ENCODE results near the gene EVA1A. TPM values are rescaled to one million over a fixed set of nuclear protein-coding genes. Genes with fewer than 3 reads are reported as not detected.

Gene EVA1A
- total RNA-seq, 1 experiment from 2014 or later, result 0.21 TPM

- BruUV-seq (replicated peaks), result no TSS peak
- H3K9me3 ChIP-seq (ENCODE audit: control insufficient read depth, insufficient read depth, low read depth, low read length), result no peaks in the 10 kb centered on the region
- no peaks in the 10 kb centered on the region for H3K4me1 ChIP-seq (ENCODE audit: control insufficient read depth, insufficient read depth, low read length)
- POLR2A ChIA-PET, result no interaction called here
- in situ Hi-C loops (cut with HindIII; ENCODE audit: low pct_unique_long_range_greater_than_20kb, low sequenced_read_pairs), result no loop called here
- no peaks in the 10 kb centered on the region for H3K36me3 ChIP-seq (ENCODE audit: control insufficient read depth, insufficient read depth, low read length)
- H3K4me3 ChIP-seq (ENCODE audit: low read depth in 2 of 2, low read length in 2 of 2), result no peak overlapping the region
- intact Hi-C loops (cut with micrococcal nuclease; ENCODE audit: unreplicated experiment), result no loop called here
- no peak overlapping the region for H3K27ac ChIP-seq (ENCODE audit: low read length)
- CTCF ChIA-PET, result no interaction called here
- TF ChIP-seq SIN3A (IDR thresholded peaks at IDR 0.05; ENCODE audit: borderline replicate concordance, insufficient read depth, low read depth, low read length), result no peak
- TF ChIP-seq POLR2AphosphoS5 (IDR thresholded peaks at IDR 0.05; ENCODE audit: low read depth, low read length), result no peak
- TF ChIP-seq CTCF (IDR thresholded peaks at IDR 0.05), result no peak
- no peak for TF ChIP-seq REST (IDR thresholded peaks at IDR 0.05; ENCODE audit: insufficient read depth in 1 of 2, low read depth in 2 of 2, low read length in 1 of 2)
- TF ChIP-seq TCF7L2 (IDR thresholded peaks at IDR 0.05; ENCODE audit: low read depth, low read length), result no peak
- ATAC-seq (no peak), DNase-seq (ENCODE audit: low read depth, low spot score) (no peak)
- H3K27me3 ChIP-seq (ENCODE audit: control insufficient read depth, insufficient read depth, low read length), result no peaks in the 10 kb centered on the region
These were observed 37.9 kb upstream of the EVA1A start for GRCh38 chr2:75598589-75599155.

GRCh38 chr2:75597949-75598348 is 37.2 kb upstream of the EVA1A start:
- ChIA-PET CTCF (no interaction called here), POLR2A (no interaction called here)
- BruUV-seq (replicated peaks), result no TSS peak
- Histone ChIP-seq H3K27me3 (ENCODE audit: control insufficient read depth, insufficient read depth, low read length) (no peaks in the 10 kb centered on the region), H3K9me3 (ENCODE audit: control insufficient read depth, insufficient read depth, low read depth, low read length) (no peaks in the 10 kb centered on the region), H3K36me3 (ENCODE audit: control insufficient read depth, insufficient read depth, low read length) (no peaks in the 10 kb centered on the region), H3K4me3 (ENCODE audit: low read depth in 2 of 2, low read length in 2 of 2) (no peak overlapping the region), H3K27ac (ENCODE audit: low read length) (no peak overlapping the region), H3K4me1 (ENCODE audit: control insufficient read depth, insufficient read depth, low read length) (no peaks in the 10 kb centered on the region)
- DNase-seq (ENCODE audit: low read depth, low spot score) (no peak), ATAC-seq (no peak)
- intact Hi-C loops (cut with micrococcal nuclease; ENCODE audit: unreplicated experiment) (no loop called here), in situ Hi-C loops (cut with HindIII; ENCODE audit: low pct_unique_long_range_greater_than_20kb, low sequenced_read_pairs) (no loop called here)
- no peak for TF ChIP-seq REST (IDR thresholded peaks at IDR 0.05; ENCODE audit: insufficient read depth in 1 of 2, low read depth in 2 of 2, low read length in 1 of 2)
- TF ChIP-seq CTCF (IDR thresholded peaks at IDR 0.05), result no peak
- TF ChIP-seq TCF7L2 (IDR thresholded peaks at IDR 0.05; ENCODE audit: low read depth, low read length), result no peak
- TF ChIP-seq POLR2AphosphoS5 (IDR thresholded peaks at IDR 0.05; ENCODE audit: low read depth, low read length), result no peak
- TF ChIP-seq SIN3A (IDR thresholded peaks at IDR 0.05; ENCODE audit: borderline replicate concordance, insufficient read depth, low read depth, low read length), result no peak

Measured in Panc1 (cell line).